A673 (cell line): ENCODE data around the gene BARHL1. TPM values are rescaled to one million over a fixed set of nuclear protein-coding genes. Genes with fewer than 3 reads are reported as not detected.

Experiments used
- BruUV-seq: library from RNA; stranded (reverse); fragments of 400-500 nt; replicated peaks from 2 replicates; lab custom pipeline; 2021; lab: Mats Ljungman, UMichigan
- CTCF ChIA-PET: fragments of 300-600 bp; sonication (Branson Sonifier 250); formaldehyde crosslinking; loops from one replicate; lab custom pipeline; 2022; ENCODE audit warnings: antibody characterized with exemption; lab: Charles Lee
- POLR2A ChIA-PET: fragments of 300-600 bp; sonication (Branson Sonifier 250); formaldehyde crosslinking; loops from one replicate; lab custom pipeline; 2022; ENCODE audit warnings: antibody characterized with exemption; ENCODE audit not compliant: low non-redundant PET; lab: Charles Lee
- DNase-seq: peaks from one replicate; pipeline ENCODE4 v3.0.0-alpha.2; 2015; ENCODE audit warnings: low spot score
- H3K27ac ChIP-seq: fragments of 200-600 bp; sonication (generic); 2 replicates; pipeline ENCODE4 v1.5.1; 2016; ENCODE audit warnings: mixed run types, low read depth, mild to moderate bottlenecking, mixed read lengths, antibody characterized with exemption, low read length; ENCODE audit not compliant: poor library complexity, severe bottlenecking
- H3K27me3 ChIP-seq: fragments of 200-600 bp; sonication (generic); replicated peaks from 2 replicates; pipeline ENCODE4 v1.6.1; 2017; ENCODE audit warnings: mixed run types, low read depth, mild to moderate bottlenecking, mixed read lengths, antibody characterized with exemption, low read length; ENCODE audit not compliant: insufficient read depth, poor library complexity
- H3K36me3 ChIP-seq: fragments of 200-600 bp; sonication (generic); 2 replicates; pipeline ENCODE4 v1.6.1; 2016; ENCODE audit warnings: mixed run types, mild to moderate bottlenecking, mixed read lengths, antibody characterized with exemption, low read length; ENCODE audit not compliant: insufficient read depth, poor library complexity, severe bottlenecking
- H3K4me1 ChIP-seq: fragments of 200-600 bp; sonication (generic); 2 replicates; pipeline ENCODE4 v1.6.1; 2017; ENCODE audit warnings: mixed run types, mild to moderate bottlenecking, mixed read lengths, antibody characterized with exemption, low read length; ENCODE audit not compliant: insufficient read depth, poor library complexity, severe bottlenecking
- H3K4me3 ChIP-seq: fragments of 200-600 bp; sonication (generic); 2 replicates; pipeline ENCODE4 v1.5.1; 2016; ENCODE audit warnings: low read depth, mixed run types, mild to moderate bottlenecking, mixed read lengths, low read length; ENCODE audit not compliant: poor library complexity, severe bottlenecking
- H3K9me3 ChIP-seq: fragments of 200-600 bp; sonication (generic); 2 replicates; pipeline ENCODE4 v1.6.1; 2016; ENCODE audit warnings: mixed run types, low read depth, mild to moderate bottlenecking, mixed read lengths, antibody characterized with exemption, low read length; ENCODE audit not compliant: poor library complexity, severe bottlenecking
- CTCF ChIP-seq: fragments of 300-800, 200-600 bp; sonication (generic); conservative IDR thresholded peaks from 2 replicates; pipeline ENCODE4 v1.5.1; 2017; ENCODE audit warnings: low read depth, mild to moderate bottlenecking, antibody characterized with exemption, low read length, moderate library complexity, mixed read lengths
- EZH2 ChIP-seq: fragments of 200-600 bp; sonication (generic); IDR thresholded peaks from 2 replicates; pipeline ENCODE4 v1.6.1; 2017; ENCODE audit warnings: borderline replicate concordance, low read depth, mild to moderate bottlenecking, mixed read lengths, antibody characterized with exemption, low read length; ENCODE audit not compliant: poor library complexity, severe bottlenecking
- intact Hi-C: fragments of 100-400 bp; cut with micrococcal nuclease; formaldehyde crosslinking; loops from one replicate; pipeline ENCODE4 v1.10.0; 2022; ENCODE audit not compliant: unreplicated experiment
- total RNA-seq: library from RNA; stranded (reverse); gene quantifications from 2 replicates; pipeline ENCODE4 v1.2.3, GENCODE V29; 2021

Gene BARHL1
- total RNA-seq, 1 experiment from 2014 or later = not detected

- Histone ChIP-seq H3K9me3 (no peaks in the 10 kb centered on the region), H3K4me3 (no peak overlapping the region), H3K36me3 (peaks cover 3% of the 10 kb centered on the region), H3K27me3 (no peaks in the 10 kb centered on the region), H3K4me1 (no peaks in the 10 kb centered on the region), H3K27ac (no peak overlapping the region)
- ChIA-PET POLR2A (no interaction called here), CTCF (no interaction called here)
- BruUV-seq = no TSS peak
- no peak for TF ChIP-seq EZH2
- no peak for TF ChIP-seq CTCF
- DNase-seq = no peak
- intact Hi-C loops = no loop called here
Observed at GRCh38 chr9:132605387-132605786, 23.0 kb downstream of the BARHL1 start.

GRCh38 chr9:132606066-132606465 lies 23.7 kb downstream of the BARHL1 start:
- no peak overlapping the region for H3K4me3 ChIP-seq
- no peak overlapping the region for H3K27ac ChIP-seq
- no peak for TF ChIP-seq EZH2
- TF ChIP-seq CTCF = no peak
- H3K9me3 ChIP-seq = no peaks in the 10 kb centered on the region
- H3K36me3 ChIP-seq = peaks cover 3% of the 10 kb centered on the region
- POLR2A ChIA-PET = no interaction called here
- no peak for DNase-seq
- no peaks in the 10 kb centered on the region for H3K4me1 ChIP-seq
- CTCF ChIA-PET = no interaction called here
- H3K27me3 ChIP-seq = no peaks in the 10 kb centered on the region
- no TSS peak for BruUV-seq
- intact Hi-C loops = no loop called here

GRCh38 chr9:132609184-132609583 lies 26.8 kb downstream of the BARHL1 start:
- BruUV-seq = no TSS peak
- Histone ChIP-seq H3K27me3 (no peaks in the 10 kb centered on the region), H3K4me1 (no peaks in the 10 kb centered on the region), H3K4me3 (no peak overlapping the region), H3K36me3 (peaks cover 7% of the 10 kb centered on the region), H3K27ac (no peak overlapping the region), H3K9me3 (no peaks in the 10 kb centered on the region)
- TF ChIP-seq CTCF (no peak), EZH2 (no peak)
- intact Hi-C loops = no loop called here
- no peak for DNase-seq
- ChIA-PET POLR2A (no interaction called here), CTCF (no interaction called here)
